GM21786 (cell line): ENCODE data around the gene PUS7.
"Not testable (repeated sequence)": the region's sequence is repeated elsewhere in the genome, so short reads cannot be mapped to it uniquely, and the experiment has no call there.

ENCODE experiments used
- ATAC-seq: cut with Tn5 transposase; IDR thresholded peaks from one replicate; pipeline ENCODE4 v1.9.1; 2021; ENCODE audit not compliant: unreplicated experiment

The PUS7 gene

DNA sequence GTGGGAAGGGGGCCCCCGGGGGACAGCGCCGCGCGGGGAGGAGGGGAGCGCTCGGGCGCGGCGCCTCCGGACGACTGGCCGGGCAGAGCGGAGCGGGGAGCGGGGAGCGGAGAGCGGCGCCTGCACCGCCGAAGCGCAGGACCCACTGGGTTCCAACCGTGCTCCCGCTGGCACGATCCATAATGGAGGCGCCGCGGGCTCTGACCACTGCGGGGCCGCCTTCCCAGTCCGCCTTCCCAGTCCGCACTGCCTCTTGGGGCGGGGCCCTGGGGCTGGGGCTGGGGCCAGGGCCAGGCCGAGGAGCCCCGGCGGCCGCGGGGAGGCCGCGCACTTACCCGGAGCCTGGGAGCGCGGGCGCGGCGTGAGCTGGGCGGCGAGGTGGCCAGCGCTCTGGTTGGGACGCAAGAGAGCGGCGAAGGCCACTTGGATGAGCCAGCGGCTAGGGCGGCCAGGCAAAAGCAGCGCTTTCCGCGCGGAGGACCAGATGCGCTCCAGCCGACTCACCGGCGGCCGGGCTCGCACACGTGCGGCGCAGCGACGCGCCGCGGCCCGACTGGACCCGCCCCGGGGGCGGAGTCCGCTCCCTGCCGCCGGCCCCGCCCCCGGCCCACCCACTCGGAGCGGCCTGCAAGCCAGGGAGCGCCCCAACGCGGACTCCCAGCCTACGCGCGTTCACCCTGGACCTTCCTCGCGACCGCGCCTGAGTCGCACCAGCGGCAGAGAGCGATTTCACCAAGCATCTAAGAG is at the start of gene PUS7:
TSS of gene PUS7 (minus strand) at position 555 of the 747 bp plus-strand sequence. CDS start 13,759 bp downstream, outside the sequence.
- peak; percentile 83 for ATAC-seq

GRCh38 chr7:105567821-105568220 is 45.8 kb upstream of the PUS7 start:
- no peak for ATAC-seq

DNA sequence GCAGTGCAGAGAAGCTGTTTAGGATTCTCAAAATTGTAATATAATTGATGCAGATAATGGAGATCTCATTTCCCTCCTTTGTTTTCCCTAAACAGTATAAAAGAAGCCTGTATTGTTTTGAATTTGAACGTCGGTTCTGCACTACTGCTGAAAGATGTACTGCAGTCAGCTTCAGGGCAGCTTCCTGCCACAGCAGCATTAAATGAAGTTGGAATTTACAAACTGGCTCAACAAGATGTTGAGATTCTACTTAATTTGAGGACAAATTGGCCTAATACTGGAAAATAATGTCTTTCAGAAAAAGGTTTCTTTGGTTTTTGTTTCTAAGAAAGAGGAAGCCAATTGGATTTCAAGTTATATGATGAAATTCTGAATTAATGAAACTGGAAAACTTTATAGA is 45.0 kb upstream of the PUS7 start:
- ATAC-seq, result no peak

- ATAC-seq, result no peak
These were observed 43.1 kb upstream of the PUS7 start for GRCh38 chr7:105565190-105565589.

DNA sequence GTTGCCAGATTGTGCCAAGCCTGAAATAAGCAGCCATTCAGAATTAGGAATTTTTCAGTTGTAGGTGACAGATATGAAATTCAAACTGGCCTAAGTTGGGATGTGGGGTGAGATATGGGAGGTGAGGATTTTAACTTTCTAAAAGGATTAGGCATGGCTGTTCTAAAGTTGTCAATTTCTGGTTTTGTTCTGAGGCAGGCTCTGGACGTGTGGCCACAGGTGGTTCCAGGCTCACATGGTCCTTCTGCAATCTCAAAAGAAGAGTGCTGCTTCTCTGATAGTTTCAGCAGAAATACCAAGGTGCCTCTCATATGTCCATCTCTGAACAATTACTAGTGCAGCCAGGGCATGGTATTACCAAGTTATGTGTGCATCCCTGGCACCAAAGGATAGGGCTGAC is 37.9 kb upstream of the PUS7 start:
- no peak for ATAC-seq

DNA sequence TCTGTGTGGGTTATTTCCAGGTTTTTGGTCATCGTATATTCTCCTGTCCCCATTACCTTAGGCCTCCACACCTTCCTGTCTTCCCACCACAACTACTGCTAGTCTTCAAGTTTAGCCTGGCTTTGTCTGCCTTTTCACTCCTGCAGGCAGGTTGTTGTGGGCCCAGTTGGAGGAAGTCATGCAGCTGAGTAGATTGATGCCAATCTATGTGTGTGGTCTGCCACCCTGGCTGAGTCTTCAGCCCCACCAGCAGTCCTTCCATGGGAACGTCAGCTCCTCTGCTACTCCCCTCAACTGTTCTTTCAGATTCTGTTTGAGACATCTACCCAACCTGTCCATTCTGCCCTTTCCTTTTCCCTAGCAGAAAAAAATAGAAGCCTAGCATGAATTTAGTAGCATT is 16.3 kb upstream of the PUS7 start:
- no peak for ATAC-seq

DNA sequence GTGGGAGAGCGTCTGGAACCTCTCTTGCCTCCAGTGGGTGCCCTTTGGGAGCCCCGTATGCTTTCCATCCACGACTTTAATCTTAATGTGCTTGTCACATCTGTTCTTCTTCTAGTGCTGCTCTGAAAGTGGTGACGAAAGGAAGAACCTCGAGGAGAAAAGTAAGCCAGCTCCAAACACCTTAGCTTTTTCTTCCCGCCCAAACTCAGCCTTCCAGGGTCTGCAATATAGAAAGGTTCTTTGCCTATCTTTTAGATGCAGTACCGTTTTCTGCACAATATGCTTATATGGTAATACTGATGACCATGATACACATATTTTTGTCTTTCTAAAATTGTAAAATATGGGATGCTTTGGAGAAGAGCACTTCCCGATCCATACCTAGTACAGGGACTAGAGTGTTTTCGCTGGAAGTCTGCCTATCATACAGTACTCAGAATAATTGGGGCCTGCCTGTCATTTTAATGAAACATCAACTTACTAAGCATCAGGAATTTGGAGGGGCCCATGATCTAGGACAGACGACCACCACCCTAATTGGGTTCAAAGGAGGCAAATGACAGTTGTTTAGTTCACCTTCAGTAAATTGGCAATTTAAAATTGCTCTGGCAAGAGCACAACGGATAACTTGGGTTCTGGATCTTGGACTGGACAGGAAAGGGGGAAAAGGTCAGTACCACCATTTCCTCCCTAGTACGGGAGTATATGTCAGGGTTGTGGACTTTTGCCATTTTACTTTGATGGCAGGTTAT is 10.8 kb upstream of the PUS7 start:
- no peak for ATAC-seq

DNA sequence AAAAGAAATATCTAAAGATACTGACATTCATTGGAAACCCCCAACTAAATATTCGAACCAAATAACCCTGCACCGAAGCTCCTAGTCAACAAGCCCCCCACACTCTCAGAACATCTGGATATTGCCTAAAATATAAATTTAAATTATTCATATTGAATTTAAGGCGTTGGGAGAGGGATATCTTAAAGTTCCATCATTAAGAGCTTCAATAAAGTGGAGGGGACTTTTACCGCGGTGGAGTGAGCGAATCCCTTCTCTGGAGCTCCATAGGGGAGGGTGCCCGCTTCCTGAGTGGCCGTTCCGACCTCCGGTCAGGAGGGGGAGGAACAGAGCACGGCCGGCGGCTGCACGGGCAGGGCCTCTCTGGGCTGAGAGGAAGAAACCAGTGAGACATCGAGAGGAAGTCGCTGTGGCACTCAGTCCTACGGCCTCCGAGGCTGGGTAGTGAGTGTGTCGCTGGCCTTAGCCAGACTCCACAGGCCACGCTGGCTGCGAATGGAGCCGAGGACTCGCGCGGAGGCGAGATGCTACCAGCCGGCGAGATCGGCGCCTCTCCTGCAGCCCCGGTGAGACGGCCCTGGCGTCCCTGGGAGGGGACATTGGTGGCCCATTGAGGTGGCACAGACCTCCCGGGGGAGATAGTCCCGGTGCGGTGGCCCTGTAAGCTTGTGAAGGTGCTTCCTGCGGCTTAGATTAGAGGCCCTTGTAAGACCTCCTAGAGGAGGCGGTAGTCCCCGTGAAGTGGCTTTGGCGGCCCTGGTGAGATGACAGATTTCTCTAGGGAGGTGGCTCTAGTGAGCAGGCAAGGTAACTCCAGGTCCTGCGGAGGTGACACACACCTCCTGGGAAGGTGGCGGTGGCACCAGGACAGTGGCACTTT is 10.0 kb upstream of the PUS7 start, which contains the start of gene RINT1:
TSS of gene RINT1 (plus strand) at position 410 of the 880 bp plus-strand sequence. CDS start at position 525, 115 bp downstream.
- ATAC-seq, result peak; percentile 91

- no peak for ATAC-seq
These were observed 8.5 kb upstream of the PUS7 start for GRCh38 chr7:105530546-105530945.

DNA sequence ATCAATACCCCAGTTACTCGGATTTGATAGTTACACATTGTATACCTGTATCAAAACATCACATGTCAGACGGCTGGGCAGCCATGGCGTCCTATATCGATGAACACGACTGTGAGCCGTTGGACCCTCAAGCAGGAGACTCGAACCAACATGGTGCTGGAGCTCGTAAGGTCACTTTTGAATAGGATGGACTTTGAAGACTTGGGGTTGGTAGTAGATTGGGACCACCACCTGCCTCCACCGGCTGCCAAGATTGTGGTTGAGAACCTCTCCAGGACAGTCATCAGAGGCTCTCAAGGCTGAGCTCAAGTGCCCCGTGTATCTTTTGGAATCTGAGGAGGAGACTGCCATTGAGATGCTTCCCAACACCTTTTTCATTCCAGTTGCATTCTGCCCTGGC is 8.1 kb upstream of the PUS7 start:
- ATAC-seq, result no peak

GRCh38 chr7:105527737-105528136 is 5.7 kb upstream of the PUS7 start:
- ATAC-seq, result not testable (repeated sequence)

- no peak for ATAC-seq
These were observed 2.8 kb upstream of the PUS7 start for GRCh38 chr7:105524840-105525239.

DNA sequence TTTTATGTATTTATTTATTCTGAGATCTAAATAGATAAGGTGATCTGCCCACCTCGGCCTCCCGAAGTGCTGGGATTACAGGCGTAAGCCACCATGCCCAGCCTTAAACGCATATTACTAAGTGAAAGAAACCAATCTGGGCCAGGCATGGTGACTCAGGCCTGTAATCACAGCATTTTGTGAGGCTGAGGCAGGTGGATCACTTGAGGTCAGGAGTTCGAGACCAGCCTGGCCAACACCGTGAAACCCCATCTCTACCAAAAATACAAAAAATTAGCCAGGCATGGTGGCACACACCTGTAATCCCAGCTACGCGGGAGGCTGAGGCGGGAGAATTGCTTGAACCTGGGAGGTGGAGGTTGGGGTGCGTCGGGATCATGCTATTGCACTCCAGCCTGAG is 2.4 kb upstream of the PUS7 start:
- ATAC-seq, result not testable (repeated sequence)

DNA sequence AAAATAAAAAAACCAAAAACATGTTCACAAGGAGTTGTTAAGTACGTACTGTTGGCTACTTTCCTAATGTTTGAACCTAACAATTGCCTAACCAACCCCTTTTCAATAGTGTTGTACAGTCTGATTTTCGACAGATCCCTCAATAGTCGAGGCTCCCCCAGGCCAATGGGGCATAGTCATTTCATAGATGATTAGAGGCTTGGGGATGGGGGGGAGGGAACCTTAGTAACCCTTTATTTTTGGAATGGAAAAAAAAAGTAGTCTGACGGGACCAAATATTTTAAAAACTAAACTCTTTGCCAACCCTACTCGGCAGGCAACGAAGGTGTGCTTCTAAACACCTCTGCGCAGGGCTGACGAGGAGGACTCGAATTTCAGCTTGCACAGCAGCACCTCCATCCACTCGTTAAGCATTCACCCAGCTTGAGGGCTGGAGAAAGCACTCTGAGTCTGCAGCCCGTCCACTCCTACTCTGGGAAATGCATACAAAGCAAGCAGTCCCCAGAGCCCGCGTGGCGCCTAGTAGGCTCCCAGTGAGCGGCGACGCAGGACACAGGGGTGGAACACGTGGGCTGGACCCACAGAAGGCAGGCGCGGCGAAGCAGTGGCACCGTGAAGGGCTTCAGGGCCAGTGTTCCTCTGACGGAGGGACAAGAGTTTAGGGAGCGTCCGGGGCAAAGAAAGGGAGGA is 899 bp downstream of the PUS7 start:
- ATAC-seq, result peak; percentile 25

DNA sequence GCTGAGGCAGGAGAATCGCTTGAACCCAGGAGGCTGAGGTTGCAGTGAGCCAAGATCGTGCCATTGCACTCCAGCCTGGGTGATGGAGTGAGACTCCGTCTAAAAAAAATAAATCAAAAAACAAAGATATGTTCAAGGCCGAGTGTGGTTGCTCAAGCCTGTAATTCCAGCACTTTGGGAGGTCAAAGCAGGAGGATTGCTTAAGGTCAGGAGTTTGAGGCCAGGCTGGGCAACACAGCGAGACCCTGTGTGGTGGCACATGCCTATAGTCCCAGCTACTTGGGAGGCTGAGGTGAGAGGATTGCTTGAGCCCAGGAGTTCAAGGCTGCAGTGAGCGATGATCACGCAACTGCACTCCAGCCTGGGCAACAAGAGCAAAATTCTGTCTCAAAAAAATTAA is 1.5 kb downstream of the PUS7 start:
- not testable (repeated sequence) for ATAC-seq

DNA sequence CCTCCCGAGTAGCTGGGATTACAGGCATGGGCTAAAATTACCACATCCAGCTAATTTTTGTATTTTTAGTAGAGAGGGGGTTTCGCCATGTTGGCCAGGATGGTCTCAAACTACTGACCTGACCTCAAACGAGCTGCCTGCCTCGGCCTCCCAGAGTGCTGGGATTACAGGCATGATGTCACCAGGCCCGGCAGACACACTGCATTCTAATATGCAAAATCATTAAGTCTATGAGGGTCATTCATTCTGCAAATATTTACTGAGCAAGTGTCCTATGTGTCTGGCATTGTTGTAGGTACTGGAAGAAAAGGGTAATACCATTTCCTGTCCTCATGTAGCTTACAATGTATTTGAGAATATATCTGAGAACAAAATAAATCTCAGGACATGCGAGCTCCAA is 2.7 kb downstream of the PUS7 start:
- no peak for ATAC-seq

DNA sequence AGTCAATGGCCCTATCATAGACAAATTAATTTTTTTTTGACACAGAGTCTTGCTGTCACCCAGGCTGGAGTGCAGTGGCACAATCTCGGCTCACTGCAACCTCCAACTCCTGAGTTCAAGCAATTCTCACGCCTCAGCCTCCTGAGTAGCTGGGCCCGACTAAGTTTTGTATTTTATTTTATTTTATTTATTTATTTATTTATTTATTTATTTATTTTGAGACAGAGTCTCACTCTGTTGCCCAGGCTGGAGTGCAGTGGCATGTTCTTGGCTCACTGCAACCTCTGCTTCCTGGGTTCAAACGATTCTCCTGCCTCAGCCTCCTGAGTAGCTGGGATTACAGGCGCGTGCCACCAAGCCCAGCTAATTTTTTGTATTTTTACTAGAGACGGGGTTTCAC is 6.5 kb downstream of the PUS7 start:
- ATAC-seq, result not testable (repeated sequence)

DNA sequence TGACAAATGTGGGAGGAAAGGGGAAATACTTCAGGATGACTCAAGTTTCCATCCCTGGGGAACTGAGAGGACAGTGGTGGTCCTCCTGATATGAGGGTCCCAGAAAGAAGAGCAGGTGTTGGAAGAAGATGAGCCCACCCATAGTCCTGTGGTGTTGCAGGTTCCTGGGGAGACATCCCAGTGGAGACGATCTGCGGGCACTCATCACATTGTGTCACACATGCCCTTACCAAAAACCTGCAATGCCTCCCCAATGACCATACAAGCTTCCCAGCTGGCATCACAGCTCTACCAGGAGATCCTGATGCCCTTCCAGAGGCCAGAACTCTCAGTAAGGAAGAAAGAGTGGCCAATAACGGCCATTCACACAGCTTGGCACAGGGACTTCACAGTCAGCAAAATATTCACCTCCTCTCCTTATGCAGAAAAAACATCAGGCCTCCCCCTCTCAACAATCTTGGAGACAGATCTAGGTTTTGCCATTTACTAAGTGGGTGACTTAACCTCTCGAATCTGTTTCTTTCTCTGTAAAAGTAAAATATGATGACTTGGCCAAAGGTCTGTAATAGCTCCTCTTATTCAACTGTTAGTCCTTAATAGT is 9.0 kb downstream of the PUS7 start:
- ATAC-seq, result no peak

DNA sequence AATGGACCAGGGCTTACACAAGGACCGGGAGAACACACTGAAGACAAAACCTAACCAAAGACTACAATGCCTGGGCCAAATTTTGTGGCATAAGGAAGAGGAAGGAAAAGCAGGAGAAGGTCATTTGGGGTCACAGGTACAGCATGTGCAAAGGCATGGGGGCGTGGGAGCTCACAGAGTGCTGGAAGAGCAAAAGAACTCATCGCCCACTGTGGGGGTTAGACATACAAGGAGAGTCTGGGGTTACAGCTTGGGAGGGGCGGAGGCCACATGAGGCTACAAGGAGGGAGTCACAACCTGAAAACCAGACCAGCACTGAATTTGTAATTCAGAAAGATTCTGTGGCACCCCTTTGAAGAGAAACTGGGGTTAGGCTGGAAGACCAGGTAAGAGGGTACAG is 9.7 kb downstream of the PUS7 start:
- ATAC-seq, result no peak

- no peak for ATAC-seq
These were observed 19.9 kb downstream of the PUS7 start for GRCh38 chr7:105502173-105502572.
